ENCODE results near the gene DEDD. TPM values are rescaled to one million over a fixed set of nuclear protein-coding genes. Genes with fewer than 3 reads are reported as not detected.

Gene DEDD
- total and polyA plus RNA-seq, 2 of the 4 experiments (the other 2 are of a cell fraction), result 40.2 to 47.9 TPM

- POLR2A ChIA-PET (ENCODE audit: unreplicated experiment), result no interaction called here
- no peak overlapping the region for H3K27ac ChIP-seq (ENCODE audit: insufficient read depth, low read length)
Measured at GRCh38 chr1:161113915-161114314, 18.6 kb downstream of the DEDD start.

More at GRCh38 chr1:161113915-161114314, 18.6 kb downstream of the DEDD start:
- Histone ChIP-seq H3K4me2 (ENCODE audit: low read depth, low read length) (no peak overlapping the region), H3K14ac (replicated peaks; ENCODE audit: low read depth, low read length) (no peak overlapping the region), H4K20me1 (ENCODE audit: insufficient read depth, low read length) (peaks cover 51% of the 10 kb centered on the region), H3K79me1 (ENCODE audit: low read depth in 1 of 2, low read length in 2 of 2) (peaks cover 17 to 80% of the 10 kb centered on the region in 2 experiments), H3K4ac (ENCODE audit: low read depth, low read length) (no peak overlapping the region; the same call in 1 of the 2 replicates), H2AK9ac (replicated peaks; ENCODE audit: low read depth, low read length, poor library complexity) (no peak overlapping the region), H3K4me3 (ENCODE audit: insufficient read depth, low read depth, low read length) (no peak overlapping the region), H2BK20ac (ENCODE audit: low read depth, low read length) (no peak overlapping the region), H3K4me1 (ENCODE audit: control insufficient read depth, insufficient read depth, low read length) (peaks cover 7% of the 10 kb centered on the region), H2BK15ac (ENCODE audit: low read depth, low read length) (no peak overlapping the region), H4K8ac (ENCODE audit: low read depth in 2 of 2, low read length in 2 of 2) (no peak overlapping the region), H2BK120ac (ENCODE audit: low read depth, low read length) (no peak overlapping the region), H3K56ac (ENCODE audit: extremely low read depth, insufficient read depth, low read length) (no peak overlapping the region), H4K91ac (ENCODE audit: insufficient read depth, low read depth, low read length) (no peak overlapping the region), H3K9ac (ENCODE audit: low read depth, low read length) (no peak overlapping the region), H4K5ac (ENCODE audit: low read depth, low read length) (no peak overlapping the region), H2AK5ac (ENCODE audit: low read depth, low read length) (no peak overlapping the region), H3K18ac (ENCODE audit: low read depth, low read length) (no peak overlapping the region), H3K9me1 (ENCODE audit: insufficient read depth, low read length) (peaks cover 21% of the 10 kb centered on the region), H3K23ac (ENCODE audit: low read depth, low read length) (peak overlapping the region; percentile 65; the same call in 1 of the 2 replicates), H3K9me3 (ENCODE audit: control insufficient read depth, insufficient read depth, low read length) (no peaks in the 10 kb centered on the region), H2AFZ (replicated peaks; ENCODE audit: low read length, poor library complexity) (no peak overlapping the region), H3K36me3 (ENCODE audit: control insufficient read depth, insufficient read depth, low read length) (peaks cover 6% of the 10 kb centered on the region), H2BK5ac (ENCODE audit: low read depth, low read length, poor library complexity, severe bottlenecking) (peak overlapping the region; percentile 46), H3K27me3 (ENCODE audit: control insufficient read depth, insufficient read depth, low read length) (no peaks in the 10 kb centered on the region)
- intact Hi-C loops (cut with micrococcal nuclease), result no loop called here
- no peak for ATAC-seq (ENCODE audit: low read depth)
- no TSS peak for BruUV-seq (replicated peaks)
- CTCF ChIA-PET, result no interaction called here
- DNase-seq, result no peak
- TF ChIP-seq RAD21 (IDR thresholded peaks at IDR 0.05; ENCODE audit: low read length) (no peak), SMC3 (IDR thresholded peaks at IDR 0.05; ENCODE audit: low read depth, low read length) (no peak), FOS (IDR thresholded peaks at IDR 0.05; ENCODE audit: low read depth, low read length) (no peak), POLR2A (IDR thresholded peaks at IDR 0.05; ENCODE audit: low read depth, low read length) (no peak), NFE2L2 (IDR thresholded peaks at IDR 0.05; ENCODE audit: low read depth, low read length) (no peak)
- dilution Hi-C loops (cut with HindIII; ENCODE audit: low sequenced_read_pairs, unreplicated experiment), result no loop called here
- WGBS, 2 experiments (ENCODE audit: extremely low coverage in 2 of 2, insufficient read length in 1 of 2), result 100% methylated on average over 1 of the region's 1 CpG; no CpG with 5 or more reads in 1 of the 2 experiments
- in situ Hi-C loops (cut with MboI; ENCODE audit: low sequenced_read_pairs), result no loop called here
